ENCODE data around the gene SLC44A2.

SLC44A2 gene

DNA sequence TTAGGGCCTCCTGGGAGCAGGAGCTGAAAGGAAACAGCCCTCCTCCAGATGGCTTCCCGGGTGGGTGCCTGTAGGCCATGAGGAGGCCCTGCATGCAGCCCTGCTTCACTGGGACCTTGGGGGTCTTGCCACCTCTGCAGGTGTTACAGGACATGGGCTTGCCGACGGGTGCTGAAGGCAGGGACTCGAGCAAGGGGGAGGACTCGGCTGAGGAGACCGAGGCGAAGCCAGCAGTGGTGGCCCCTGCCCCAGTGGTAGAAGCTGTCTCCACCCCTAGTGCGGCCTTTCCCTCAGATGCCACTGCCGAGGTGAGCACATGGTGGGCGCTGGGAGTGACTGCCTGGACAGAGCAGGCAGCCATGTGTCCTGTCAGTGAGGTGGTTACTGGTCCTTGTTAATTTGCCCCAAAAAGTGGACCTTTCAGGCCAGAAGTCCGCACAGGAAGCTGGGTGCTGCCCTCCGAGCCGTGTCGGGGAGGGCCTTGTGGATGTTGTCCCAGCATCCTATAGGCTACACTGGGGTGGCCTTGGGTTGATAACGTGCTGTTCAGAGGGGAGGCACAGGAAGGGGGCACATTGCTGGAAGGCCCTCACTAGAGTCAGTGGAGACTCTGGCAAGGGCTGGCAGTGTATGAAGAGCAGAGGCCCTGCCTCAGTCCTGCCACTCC lies 57.2 kb downstream of the SLC44A2 start:
- no peak for DNase-seq (ENCODE audit: low read depth in 2 of 2)

- no peak for DNase-seq (ENCODE audit: low read depth in 2 of 2)
Observed at GRCh38 chr19:10683064-10683426, 57.7 kb downstream of the SLC44A2 start.

DNA sequence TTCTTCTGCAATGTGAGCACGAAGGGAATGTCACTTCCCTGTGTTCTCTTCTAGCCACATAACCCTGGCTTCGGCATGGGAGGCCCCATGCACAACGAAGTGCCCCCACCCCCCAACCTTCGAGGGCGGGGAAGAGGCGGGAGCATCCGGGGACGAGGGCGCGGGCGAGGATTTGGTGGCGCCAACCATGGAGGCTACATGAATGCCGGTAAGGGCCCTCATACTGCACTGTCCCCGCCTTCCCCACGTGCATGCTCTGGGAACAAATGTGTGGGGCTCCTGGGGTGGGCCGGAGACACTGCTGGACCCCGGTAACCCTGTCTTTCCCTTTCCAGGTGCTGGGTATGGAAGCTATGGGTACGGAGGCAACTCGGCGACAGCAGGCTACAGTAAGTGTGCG lies 58.2 kb downstream of the SLC44A2 start:
- DNase-seq (ENCODE audit: low read depth in 2 of 2), result no peak

GRCh38 chr19:10685210-10685609 lies 59.9 kb downstream of the SLC44A2 start:
- DNase-seq (ENCODE audit: low read depth in 2 of 2), result no peak

DNA sequence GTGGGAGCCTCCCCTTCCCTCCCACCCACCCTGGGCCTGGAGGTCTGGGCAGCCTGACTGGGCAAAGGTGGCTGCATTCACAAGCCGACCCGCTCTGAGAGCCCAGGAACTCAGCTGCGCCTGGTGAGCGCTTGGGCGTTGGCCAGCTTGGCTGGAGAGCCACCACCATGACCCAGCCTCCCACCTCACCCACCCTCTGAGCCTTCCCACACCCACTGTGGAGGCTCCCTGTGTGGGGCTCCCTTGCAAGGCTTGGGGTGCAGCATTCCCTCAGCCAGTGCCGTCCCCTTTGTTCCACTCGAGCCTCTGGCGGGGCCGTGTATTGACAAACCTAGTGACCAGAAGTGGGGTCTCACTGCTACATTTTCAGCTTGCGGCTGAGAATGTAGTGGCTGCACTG lies 60.8 kb downstream of the SLC44A2 start:
- no peak for DNase-seq (ENCODE audit: low read depth in 2 of 2)

GRCh38 chr19:10686661-10687517 lies 61.5 kb downstream of the SLC44A2 start:
- no peak for DNase-seq (ENCODE audit: low read depth in 2 of 2)

DNA sequence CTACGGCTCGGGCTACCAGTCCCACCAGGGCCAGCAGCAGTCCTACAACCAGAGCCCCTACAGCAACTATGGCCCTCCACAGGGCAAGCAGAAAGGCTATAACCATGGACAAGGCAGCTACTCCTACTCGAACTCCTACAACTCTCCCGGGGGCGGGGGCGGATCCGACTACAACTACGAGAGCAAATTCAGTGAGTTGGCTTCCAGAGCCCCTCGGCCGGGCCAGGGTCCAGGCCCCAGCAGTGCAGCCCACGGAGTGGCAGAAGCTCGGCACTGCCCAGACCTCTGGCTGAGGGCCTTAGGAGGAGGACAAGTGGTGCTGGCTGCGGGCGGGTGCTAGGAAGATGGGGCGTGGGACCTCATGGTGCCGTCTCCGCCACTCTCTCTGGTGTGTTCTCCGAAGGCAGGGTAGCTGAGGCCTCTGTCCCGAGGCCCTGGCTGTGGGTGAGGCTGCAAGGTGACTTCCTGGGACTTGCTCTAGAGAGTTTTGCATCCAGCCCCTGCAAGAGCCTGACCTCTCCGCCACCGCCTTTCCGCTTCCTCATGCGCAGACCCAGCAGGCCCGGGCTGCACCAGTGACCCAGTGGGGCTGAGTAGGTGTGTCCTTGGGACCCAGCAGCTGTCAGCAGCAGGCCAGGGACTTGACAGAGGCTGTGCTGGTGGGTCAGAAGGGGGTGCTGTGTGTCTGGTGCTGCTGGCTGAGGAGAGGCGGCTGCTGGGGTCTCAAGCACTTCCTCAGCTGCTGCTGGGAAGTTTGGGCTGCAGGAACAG lies 62.4 kb downstream of the SLC44A2 start:
- no peak for DNase-seq (ENCODE audit: low read depth in 2 of 2)

GRCh38 chr19:10688545-10689280 lies 63.4 kb downstream of the SLC44A2 start:
- no peak for DNase-seq (ENCODE audit: low read depth in 2 of 2)

DNA sequence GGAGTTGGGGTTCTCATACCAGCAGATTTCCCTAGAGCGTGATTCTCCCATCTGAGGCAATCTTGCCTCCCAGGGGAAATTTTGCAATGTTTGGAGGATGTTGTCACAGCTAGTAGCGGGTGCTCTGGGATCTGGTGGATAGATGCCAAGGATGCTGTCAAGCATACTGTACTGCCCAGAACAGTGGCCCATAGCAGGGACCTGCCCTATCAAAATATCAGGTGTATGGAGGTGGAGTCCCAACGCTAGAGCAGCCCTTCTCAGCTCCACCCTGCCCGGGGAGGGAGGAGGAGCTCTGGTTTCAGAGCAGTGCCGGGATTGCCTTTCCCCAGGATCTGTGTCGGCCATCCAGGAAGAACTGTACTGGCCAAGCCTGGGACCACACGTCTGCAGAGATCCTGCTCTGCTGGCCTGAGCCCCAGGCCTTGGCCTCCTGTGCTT lies 65.0 kb downstream of the SLC44A2 start:
- no peak for DNase-seq (ENCODE audit: low read depth in 2 of 2)

GRCh38 chr19:10691178-10691881 lies 66.0 kb downstream of the SLC44A2 start:
- DNase-seq (ENCODE audit: low read depth in 2 of 2), result no peak

DNA sequence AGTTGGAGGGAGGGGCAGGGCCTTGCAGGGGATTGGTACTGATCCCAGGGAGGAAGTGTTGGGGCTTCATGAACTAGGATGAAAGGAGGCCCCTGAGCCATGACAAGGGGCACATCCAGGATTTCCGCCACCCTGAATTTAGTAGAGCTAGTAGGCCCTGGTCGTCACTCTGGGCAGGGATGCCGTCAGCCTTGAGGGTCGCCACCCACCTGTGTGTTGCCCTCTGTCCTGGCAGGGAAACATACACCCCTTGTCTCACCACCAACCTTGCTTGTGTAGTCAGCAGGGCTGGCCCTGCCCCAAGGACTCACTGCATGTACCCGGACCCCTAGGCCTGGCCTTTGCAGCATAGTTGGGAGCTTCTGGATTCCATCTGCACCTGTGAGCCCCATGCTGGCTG lies 66.5 kb downstream of the SLC44A2 start:
- DNase-seq (ENCODE audit: low read depth in 2 of 2), result no peak

DNA sequence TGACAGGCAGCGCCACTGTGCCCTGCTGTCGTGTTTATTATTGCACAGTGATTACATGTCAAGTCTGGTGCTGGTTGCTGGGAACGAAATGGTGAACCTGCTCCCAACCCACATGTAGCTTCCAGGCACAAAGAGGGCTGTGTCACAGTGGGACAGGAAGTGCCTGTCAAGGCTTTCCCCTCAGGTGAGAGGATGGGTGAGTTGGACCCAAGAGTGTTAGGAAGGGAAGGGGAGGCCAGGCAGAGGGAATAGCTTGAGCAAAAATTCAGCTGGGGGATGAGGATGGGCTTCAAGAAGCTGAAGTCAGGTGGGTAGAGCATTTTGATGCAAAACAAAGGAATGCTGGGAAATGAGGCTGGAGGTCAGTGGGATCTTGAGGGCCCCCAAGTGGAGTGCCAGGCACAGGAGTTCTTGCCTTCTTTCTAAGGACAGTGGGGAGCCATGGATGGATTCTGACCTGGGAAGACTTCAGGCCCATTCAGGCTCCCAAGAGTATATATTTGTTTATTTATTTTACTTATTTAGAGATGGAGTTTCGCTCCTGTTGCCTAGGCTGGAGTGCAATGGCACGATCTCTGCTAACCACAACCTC lies 67.4 kb downstream of the SLC44A2 start:
- DNase-seq (ENCODE audit: low read depth in 2 of 2), result no peak
